ENCODE results near the gene MAP1LC3C. TPM values are rescaled to one million over a fixed set of nuclear protein-coding genes. Genes with fewer than 3 reads are reported as not detected.

Gene MAP1LC3C
- polyA plus RNA-seq, 4 donors, result 0.31 to 3.1 TPM; not detected in 2

DNA sequence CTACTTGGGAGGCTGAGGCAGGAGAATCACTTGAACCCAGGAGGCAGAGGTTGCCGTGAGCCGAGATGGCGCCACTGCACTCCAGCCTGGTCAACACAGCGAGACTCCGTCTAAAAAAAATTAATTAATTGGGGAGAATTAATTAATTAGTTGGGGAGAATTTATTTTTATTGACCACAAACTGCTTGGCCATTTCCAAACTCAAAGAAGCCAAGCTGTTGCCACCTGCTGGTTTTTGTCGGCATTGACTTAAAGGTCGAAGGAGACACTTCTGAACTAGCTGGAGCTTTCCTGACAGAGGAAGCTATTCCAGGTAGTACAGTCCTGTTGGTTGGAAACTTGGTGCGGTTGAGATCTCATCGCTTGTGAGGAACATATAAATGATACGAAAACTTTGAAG lies 13.1 kb downstream of the MAP1LC3C start:
- no peak overlapping the region for H3K27ac ChIP-seq (ENCODE audit: low read depth in 1 of 3, low read length in 2 of 3)
- H3K36me3 ChIP-seq (ENCODE audit: control insufficient read depth in 3 of 3, insufficient read depth in 2 of 3, low read depth in 1 of 3, low read length in 3 of 3), result no peaks in the 10 kb centered on the region
- H3K4me1 ChIP-seq (ENCODE audit: control insufficient read depth in 3 of 3, insufficient read depth in 2 of 3, low read depth in 1 of 3, low read length in 2 of 3), result no peaks in the 10 kb centered on the region
- DNase-seq, result peak; percentile 38 to 55
- no peaks in the 10 kb centered on the region for H3K9me3 ChIP-seq (ENCODE audit: control insufficient read depth in 2 of 2, insufficient read depth in 1 of 2, low read depth in 1 of 2, low read length in 1 of 2)
- no peak overlapping the region for H3K4me3 ChIP-seq (ENCODE audit: low read depth in 1 of 3, low read length in 3 of 3)
- H3K27me3 ChIP-seq (ENCODE audit: control insufficient read depth in 3 of 3, insufficient read depth in 3 of 3, low read length in 3 of 3), result no peaks in the 10 kb centered on the region
- FAIRE-seq, result no peak
- WGBS, 3 donors, result 68 to 76% (median 72%) methylated on average over 10 of the region's 10 CpGs

DNA sequence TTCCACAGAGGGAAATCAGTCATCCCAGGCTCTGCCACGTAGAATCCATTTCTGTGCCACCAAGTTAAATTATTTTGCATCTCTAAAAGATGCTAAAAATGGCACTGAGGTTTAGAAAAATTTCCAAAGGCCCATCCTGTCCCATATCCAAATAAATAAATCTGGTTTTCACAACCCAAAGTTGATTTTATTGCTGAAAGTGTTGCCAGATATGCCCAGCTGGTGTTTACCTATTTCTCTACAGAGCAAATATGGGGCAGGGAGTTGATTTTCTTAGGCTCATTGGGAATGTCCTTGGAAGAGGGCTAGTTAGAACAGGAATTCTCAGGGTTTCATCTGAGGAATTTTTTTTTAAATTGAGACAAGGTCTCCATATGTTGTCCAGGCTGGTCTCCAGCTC lies 19.0 kb downstream of the MAP1LC3C start:
- no peaks in the 10 kb centered on the region for H3K4me1 ChIP-seq (ENCODE audit: control insufficient read depth in 3 of 3, insufficient read depth in 2 of 3, low read depth in 1 of 3, low read length in 2 of 3)
- H3K36me3 ChIP-seq (ENCODE audit: control insufficient read depth in 3 of 3, insufficient read depth in 2 of 3, low read depth in 1 of 3, low read length in 3 of 3), result no peaks in the 10 kb centered on the region
- no peak overlapping the region for H3K27ac ChIP-seq (ENCODE audit: low read depth in 1 of 3, low read length in 2 of 3)
- H3K27me3 ChIP-seq (ENCODE audit: control insufficient read depth in 3 of 3, insufficient read depth in 3 of 3, low read length in 3 of 3), result no peaks in the 10 kb centered on the region
- 70 to 76% (median 71%) methylated on average over 1 of the region's 1 CpG for WGBS, 3 donors
- no peak for FAIRE-seq
- DNase-seq, result no peak
- no peak overlapping the region for H3K4me3 ChIP-seq (ENCODE audit: low read depth in 1 of 3, low read length in 3 of 3)
- H3K9me3 ChIP-seq (ENCODE audit: control insufficient read depth in 2 of 2, insufficient read depth in 1 of 2, low read depth in 1 of 2, low read length in 1 of 2), result no peaks in the 10 kb centered on the region

DNA sequence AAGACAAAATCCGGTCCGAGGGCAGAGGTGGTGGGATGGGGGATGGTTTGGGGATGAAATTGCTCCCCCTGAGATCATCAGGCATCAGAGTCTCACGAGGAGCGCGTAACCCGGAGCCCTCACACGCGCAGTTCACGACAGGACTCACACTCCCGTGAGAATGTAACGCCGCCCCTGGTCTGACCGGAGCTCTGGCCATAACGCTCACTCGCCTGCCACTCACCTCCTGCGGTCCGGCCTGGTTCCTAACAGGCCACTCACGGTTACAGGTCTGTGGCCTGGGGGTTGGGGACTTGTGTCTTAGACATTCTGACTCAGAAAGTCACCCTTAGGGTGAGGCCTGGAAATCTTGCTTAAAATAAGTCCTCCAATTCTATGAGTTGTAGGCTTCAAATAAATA lies 19.8 kb downstream of the MAP1LC3C start:
- Histone ChIP-seq H3K4me3 (ENCODE audit: low read depth in 1 of 3, low read length in 3 of 3) (no peak overlapping the region), H3K27ac (ENCODE audit: low read depth in 1 of 3, low read length in 2 of 3) (no peak overlapping the region), H3K9me3 (ENCODE audit: control insufficient read depth in 2 of 2, insufficient read depth in 1 of 2, low read depth in 1 of 2, low read length in 1 of 2) (no peaks in the 10 kb centered on the region), H3K36me3 (ENCODE audit: control insufficient read depth in 3 of 3, insufficient read depth in 2 of 3, low read depth in 1 of 3, low read length in 3 of 3) (no peaks in the 10 kb centered on the region), H3K4me1 (ENCODE audit: control insufficient read depth in 3 of 3, insufficient read depth in 2 of 3, low read depth in 1 of 3, low read length in 2 of 3) (no peaks in the 10 kb centered on the region), H3K27me3 (ENCODE audit: control insufficient read depth in 3 of 3, insufficient read depth in 3 of 3, low read length in 3 of 3) (no peaks in the 10 kb centered on the region)
- no peak for DNase-seq
- FAIRE-seq, result no peak
- WGBS, 3 donors, result 93 to 97% (median 93%) methylated on average over 18 of the region's 18 CpGs

DNA sequence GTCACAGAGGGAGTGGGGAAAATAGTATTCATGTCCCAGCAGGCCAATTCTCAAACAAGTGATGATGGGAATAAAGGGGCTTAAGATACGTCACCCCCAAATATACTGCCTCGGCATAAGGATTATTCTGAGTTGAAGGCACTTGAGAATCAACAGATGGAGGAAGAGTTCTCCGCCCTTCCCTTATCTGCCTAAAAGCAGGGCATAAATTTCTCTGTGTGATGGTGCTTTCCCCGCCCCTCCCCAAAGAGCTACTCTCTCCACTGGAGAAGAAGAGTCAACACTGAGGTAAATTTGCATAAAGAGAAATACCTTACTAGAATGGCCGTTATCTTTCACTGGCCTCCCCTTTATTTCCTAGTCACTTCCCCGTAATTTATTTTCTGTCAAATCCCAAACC lies 22.7 kb downstream of the MAP1LC3C start:
- 59 to 68% (median 64%) methylated on average over 6 of the region's 6 CpGs for WGBS, 3 donors
- H3K27me3 ChIP-seq (ENCODE audit: control insufficient read depth in 3 of 3, insufficient read depth in 3 of 3, low read length in 3 of 3), result no peaks in the 10 kb centered on the region
- H3K4me3 ChIP-seq (ENCODE audit: low read depth in 1 of 3, low read length in 3 of 3), result no peak overlapping the region
- no peaks in the 10 kb centered on the region for H3K36me3 ChIP-seq (ENCODE audit: control insufficient read depth in 3 of 3, insufficient read depth in 2 of 3, low read depth in 1 of 3, low read length in 3 of 3)
- FAIRE-seq, result no peak
- no peak overlapping the region for H3K27ac ChIP-seq (ENCODE audit: low read depth in 1 of 3, low read length in 2 of 3)
- no peaks in the 10 kb centered on the region for H3K4me1 ChIP-seq (ENCODE audit: control insufficient read depth in 3 of 3, insufficient read depth in 2 of 3, low read depth in 1 of 3, low read length in 2 of 3)
- DNase-seq, result no peak
- no peaks in the 10 kb centered on the region for H3K9me3 ChIP-seq (ENCODE audit: control insufficient read depth in 2 of 2, insufficient read depth in 1 of 2, low read depth in 1 of 2, low read length in 1 of 2)

DNA sequence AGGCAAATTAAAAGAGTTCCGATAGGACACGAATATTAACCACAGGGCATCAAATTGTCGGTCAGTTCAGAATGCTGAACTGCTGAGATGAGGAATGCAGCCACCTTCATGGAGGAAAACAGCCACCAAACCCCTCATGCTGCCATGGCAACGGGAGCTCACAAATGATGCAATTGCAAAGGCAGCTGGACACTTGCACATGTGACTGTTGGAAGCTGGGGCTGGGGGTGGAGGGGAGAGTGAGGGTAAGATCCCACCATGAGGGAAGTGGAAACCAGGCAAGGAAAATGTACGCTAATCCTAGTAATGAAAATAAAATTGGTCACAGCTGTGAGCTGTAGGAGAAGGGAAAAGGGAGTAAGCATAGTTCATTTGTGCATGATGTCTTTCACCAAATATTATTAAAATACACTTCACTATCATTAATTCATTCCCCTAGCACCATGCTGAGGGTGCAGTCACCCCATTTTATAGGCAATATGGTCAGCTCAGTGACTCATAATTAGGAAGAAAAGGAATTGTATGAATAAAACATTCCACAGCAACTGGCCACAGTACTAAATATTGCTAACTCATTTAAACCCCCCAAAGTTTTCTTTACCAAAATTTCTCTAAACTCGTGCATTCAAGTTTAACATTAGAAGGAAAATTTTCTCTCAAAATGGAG lies 26.1 kb downstream of the MAP1LC3C start:
- DNase-seq (no peak), FAIRE-seq (no peak)
- H3K4me1 ChIP-seq (ENCODE audit: control insufficient read depth in 3 of 3, insufficient read depth in 2 of 3, low read depth in 1 of 3, low read length in 2 of 3), result no peaks in the 10 kb centered on the region
- H3K4me3 ChIP-seq (ENCODE audit: low read depth in 1 of 3, low read length in 3 of 3), result no peak overlapping the region
- H3K9me3 ChIP-seq (ENCODE audit: control insufficient read depth in 2 of 2, insufficient read depth in 1 of 2, low read depth in 1 of 2, low read length in 1 of 2), result no peaks in the 10 kb centered on the region
- 68 to 76% (median 74%) methylated on average over 6 of the region's 6 CpGs for WGBS, 3 donors
- no peaks in the 10 kb centered on the region for H3K36me3 ChIP-seq (ENCODE audit: control insufficient read depth in 3 of 3, insufficient read depth in 2 of 3, low read depth in 1 of 3, low read length in 3 of 3)
- no peaks in the 10 kb centered on the region for H3K27me3 ChIP-seq (ENCODE audit: control insufficient read depth in 3 of 3, insufficient read depth in 3 of 3, low read length in 3 of 3)
- H3K27ac ChIP-seq (ENCODE audit: low read depth in 1 of 3, low read length in 2 of 3), result no peak overlapping the region

DNA sequence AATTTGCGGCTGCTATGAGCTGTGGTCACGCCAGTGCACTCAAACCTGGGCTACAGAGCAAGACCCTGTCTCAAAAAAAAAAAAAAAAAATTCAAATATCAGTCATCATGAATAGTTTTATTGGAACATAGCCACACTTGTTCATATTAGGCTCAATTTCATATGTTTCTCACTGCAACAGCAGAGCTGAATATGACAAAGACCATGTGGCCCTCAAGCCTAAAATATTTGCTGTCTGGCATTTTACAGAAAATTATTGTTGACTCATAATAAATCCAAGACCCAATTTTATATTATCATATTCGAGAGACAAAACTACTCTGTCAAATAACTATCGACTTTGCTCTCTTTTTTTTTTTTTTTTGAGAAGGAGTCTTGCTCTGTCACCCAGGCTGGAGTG lies 30.3 kb downstream of the MAP1LC3C start:
- FAIRE-seq (no peak), DNase-seq (no peak)
- WGBS, 3 donors, result 28 to 69% (median 39%) methylated on average over 3 to 4 of the region's 4 CpGs
- H3K27ac ChIP-seq (ENCODE audit: low read depth in 1 of 3, low read length in 2 of 3), result no peak overlapping the region
- H3K4me3 ChIP-seq (ENCODE audit: low read depth in 1 of 3, low read length in 3 of 3), result no peak overlapping the region
- no peaks in the 10 kb centered on the region for H3K27me3 ChIP-seq (ENCODE audit: control insufficient read depth in 3 of 3, insufficient read depth in 3 of 3, low read length in 3 of 3)
- H3K4me1 ChIP-seq (ENCODE audit: control insufficient read depth in 3 of 3, insufficient read depth in 2 of 3, low read depth in 1 of 3, low read length in 2 of 3), result no peaks in the 10 kb centered on the region
- H3K9me3 ChIP-seq (ENCODE audit: control insufficient read depth in 2 of 2, insufficient read depth in 1 of 2, low read depth in 1 of 2, low read length in 1 of 2), result no peaks in the 10 kb centered on the region
- no peaks in the 10 kb centered on the region for H3K36me3 ChIP-seq (ENCODE audit: control insufficient read depth in 3 of 3, insufficient read depth in 2 of 3, low read depth in 1 of 3, low read length in 3 of 3)

DNA sequence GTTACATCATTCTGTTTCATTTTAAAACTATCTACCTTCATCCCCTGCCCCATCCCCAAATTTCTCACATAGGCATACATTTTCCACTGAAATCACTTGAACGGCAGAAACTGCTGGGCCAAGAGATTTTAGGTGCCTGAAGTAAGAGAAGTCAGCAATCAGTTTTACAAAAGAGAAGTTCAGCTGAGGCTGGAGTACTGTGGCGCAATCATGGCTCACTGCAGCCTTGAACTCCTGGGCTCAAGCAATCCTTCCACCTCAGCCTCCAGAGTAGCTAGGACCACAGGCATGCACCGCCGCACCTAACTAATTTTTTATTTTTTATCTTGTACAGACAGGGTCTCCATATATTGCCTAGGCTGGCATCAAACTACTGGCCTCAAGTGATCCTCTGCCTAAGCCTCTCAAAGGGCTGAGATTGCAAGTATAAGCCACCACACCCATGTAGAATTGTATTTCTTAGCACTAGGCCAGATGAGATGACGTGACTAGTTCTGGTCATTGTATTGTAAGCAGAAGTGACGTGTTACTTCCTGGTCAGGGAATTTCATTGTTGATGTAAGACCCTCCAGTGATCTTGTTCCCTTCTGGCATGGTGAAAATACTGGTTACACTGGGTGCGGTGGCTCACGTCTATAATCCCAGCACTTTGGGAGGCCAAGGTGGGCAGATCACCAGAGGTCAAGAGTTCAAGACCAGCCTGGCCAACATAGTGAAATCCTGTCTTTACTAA lies 34.2 kb downstream of the MAP1LC3C start:
- no peak for DNase-seq
- H3K9me3 ChIP-seq (ENCODE audit: control insufficient read depth in 2 of 2, insufficient read depth in 1 of 2, low read depth in 1 of 2, low read length in 1 of 2), result no peaks in the 10 kb centered on the region
- 74 to 83% (median 78%) methylated on average over 8 of the region's 8 CpGs for WGBS, 3 donors
- H3K27me3 ChIP-seq (ENCODE audit: control insufficient read depth in 3 of 3, insufficient read depth in 3 of 3, low read length in 3 of 3), result no peaks in the 10 kb centered on the region
- no peak overlapping the region for H3K4me3 ChIP-seq (ENCODE audit: low read depth in 1 of 3, low read length in 3 of 3)
- no peak for FAIRE-seq
- no peak overlapping the region for H3K27ac ChIP-seq (ENCODE audit: low read depth in 1 of 3, low read length in 2 of 3)
- no peaks in the 10 kb centered on the region for H3K36me3 ChIP-seq (ENCODE audit: control insufficient read depth in 3 of 3, insufficient read depth in 2 of 3, low read depth in 1 of 3, low read length in 3 of 3)
- no peaks in the 10 kb centered on the region for H3K4me1 ChIP-seq (ENCODE audit: control insufficient read depth in 3 of 3, insufficient read depth in 2 of 3, low read depth in 1 of 3, low read length in 2 of 3)

DNA sequence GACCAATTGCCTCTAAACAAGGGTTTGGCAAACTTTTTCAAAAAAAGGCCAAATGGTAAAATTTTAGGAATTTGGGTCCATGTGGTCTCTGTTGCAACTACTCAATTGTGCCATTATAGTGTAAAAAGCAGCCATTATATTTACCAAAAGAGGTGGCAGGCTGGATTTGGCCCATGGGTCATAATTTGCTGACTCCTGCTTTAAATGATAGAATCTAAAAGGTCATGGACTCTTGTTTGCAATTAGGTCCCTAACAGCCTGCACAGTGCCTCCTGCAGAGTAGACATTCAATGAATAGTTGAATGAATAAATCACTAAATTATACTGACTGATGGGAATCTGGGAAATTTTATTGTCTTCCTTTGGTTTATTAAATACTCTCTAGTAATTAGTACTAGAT lies 35.2 kb downstream of the MAP1LC3C start:
- H3K27me3 ChIP-seq (ENCODE audit: control insufficient read depth in 3 of 3, insufficient read depth in 3 of 3, low read length in 3 of 3), result no peaks in the 10 kb centered on the region
- H3K4me1 ChIP-seq (ENCODE audit: control insufficient read depth in 3 of 3, insufficient read depth in 2 of 3, low read depth in 1 of 3, low read length in 2 of 3), result no peaks in the 10 kb centered on the region
- no peaks in the 10 kb centered on the region for H3K9me3 ChIP-seq (ENCODE audit: control insufficient read depth in 2 of 2, insufficient read depth in 1 of 2, low read depth in 1 of 2, low read length in 1 of 2)
- H3K27ac ChIP-seq (ENCODE audit: low read depth in 1 of 3, low read length in 2 of 3), result no peak overlapping the region
- H3K4me3 ChIP-seq (ENCODE audit: low read depth in 1 of 3, low read length in 3 of 3), result no peak overlapping the region
- FAIRE-seq (no peak), DNase-seq (no peak)
- H3K36me3 ChIP-seq (ENCODE audit: control insufficient read depth in 3 of 3, insufficient read depth in 2 of 3, low read depth in 1 of 3, low read length in 3 of 3), result no peaks in the 10 kb centered on the region

DNA sequence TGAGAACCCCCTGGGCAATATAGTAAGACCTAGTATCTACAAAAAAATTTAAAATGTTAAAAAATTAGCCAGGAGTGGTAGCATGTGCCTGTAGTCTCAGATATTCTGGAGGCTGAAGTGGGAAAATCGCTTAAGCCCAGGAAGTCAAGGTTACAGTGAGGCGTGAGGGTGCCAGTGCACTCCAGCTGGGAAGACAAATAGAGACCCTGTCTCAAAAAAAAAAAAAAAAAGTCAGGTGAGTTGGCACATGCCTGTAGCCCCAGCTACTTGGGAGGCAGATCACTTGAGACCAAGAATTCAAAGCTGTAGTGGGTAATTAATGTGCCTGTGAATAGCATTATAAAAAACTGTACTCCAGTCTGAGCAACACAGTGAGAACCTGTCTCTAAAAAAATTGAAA lies 36.7 kb downstream of the MAP1LC3C start:
- Histone ChIP-seq H3K36me3 (ENCODE audit: control insufficient read depth in 3 of 3, insufficient read depth in 2 of 3, low read depth in 1 of 3, low read length in 3 of 3) (no peaks in the 10 kb centered on the region), H3K27me3 (ENCODE audit: control insufficient read depth in 3 of 3, insufficient read depth in 3 of 3, low read length in 3 of 3) (no peaks in the 10 kb centered on the region), H3K9me3 (ENCODE audit: control insufficient read depth in 2 of 2, insufficient read depth in 1 of 2, low read depth in 1 of 2, low read length in 1 of 2) (no peaks in the 10 kb centered on the region), H3K4me3 (ENCODE audit: low read depth in 1 of 3, low read length in 3 of 3) (no peak overlapping the region), H3K27ac (ENCODE audit: low read depth in 1 of 3, low read length in 2 of 3) (no peak overlapping the region), H3K4me1 (ENCODE audit: control insufficient read depth in 3 of 3, insufficient read depth in 2 of 3, low read depth in 1 of 3, low read length in 2 of 3) (no peaks in the 10 kb centered on the region)
- DNase-seq, result no peak
- no peak for FAIRE-seq
- 76 to 82% (median 82%) methylated on average over 2 of the region's 2 CpGs for WGBS, 3 donors

Data from small intestine (tissue), 7 donors.